IPS-18c (cell line): ENCODE measurements around the gene FAM131B.
A peak's percentile ranks its signal among the peaks of the same experiment; 100 is the strongest.

Experiments
- H3K4me3 ChIP-seq: 2 replicates; pipeline ENCODE4 v1.7.0; 2013; ENCODE audit warnings: low read depth, mild to moderate bottlenecking, low read length, moderate library complexity; ENCODE audit not compliant: insufficient read depth
- H3K9me3 ChIP-seq: one replicate; pipeline ENCODE4 v1.6.1; 2013; ENCODE audit warnings: mild to moderate bottlenecking, low read length, moderate library complexity; ENCODE audit not compliant: control insufficient read depth, insufficient read depth

Gene FAM131B

GRCh38 chr7:143373255-143373794, 10.8 kb upstream of the FAM131B start:
- Histone ChIP-seq H3K4me3 (no peak overlapping the region), H3K9me3 (no peaks in the 10 kb centered on the region)

GRCh38 chr7:143372070-143372469, 9.6 kb upstream of the FAM131B start:
- no peak overlapping the region for H3K4me3 ChIP-seq
- no peaks in the 10 kb centered on the region for H3K9me3 ChIP-seq

- Histone ChIP-seq H3K9me3 (no peaks in the 10 kb centered on the region), H3K4me3 (no peak overlapping the region)
These were observed 7.5 kb upstream of the FAM131B start for GRCh38 chr7:143369678-143370651.

GRCh38 chr7:143368387-143368786, 5.9 kb upstream of the FAM131B start:
- no peaks in the 10 kb centered on the region for H3K9me3 ChIP-seq
- H3K4me3 ChIP-seq: no peak overlapping the region

GRCh38 chr7:143367972-143368371, 5.5 kb upstream of the FAM131B start:
- H3K9me3 ChIP-seq: no peaks in the 10 kb centered on the region
- H3K4me3 ChIP-seq: no peak overlapping the region

GRCh38 chr7:143363016-143363937, 764 bp upstream of the FAM131B start:
- H3K4me3 ChIP-seq: peak overlapping the region; percentile 62
- H3K9me3 ChIP-seq: no peaks in the 10 kb centered on the region

- Histone ChIP-seq H3K9me3 (no peaks in the 10 kb centered on the region), H3K4me3 (peak overlapping the region; percentile 78)
These were observed 872 bp downstream of the FAM131B start for GRCh38 chr7:143361552-143362130.

- H3K9me3 ChIP-seq: no peaks in the 10 kb centered on the region
- H3K4me3 ChIP-seq: peak overlapping the region; percentile 78
These were observed 1.5 kb downstream of the FAM131B start for GRCh38 chr7:143360788-143361551.

GRCh38 chr7:143359771-143360353, 2.7 kb downstream of the FAM131B start:
- no peak overlapping the region for H3K4me3 ChIP-seq
- no peaks in the 10 kb centered on the region for H3K9me3 ChIP-seq

GRCh38 chr7:143358626-143359025, 3.9 kb downstream of the FAM131B start:
- Histone ChIP-seq H3K4me3 (no peak overlapping the region), H3K9me3 (no peaks in the 10 kb centered on the region)

- H3K4me3 ChIP-seq: no peak overlapping the region
These were observed 6.0 kb downstream of the FAM131B start for GRCh38 chr7:143356414-143357050.

GRCh38 chr7:143355450-143356385, 6.8 kb downstream of the FAM131B start:
- Histone ChIP-seq H3K9me3 (no peaks in the 10 kb centered on the region), H3K4me3 (no peak overlapping the region)

More at GRCh38 chr7:143356414-143357050, 6.0 kb downstream of the FAM131B start:
- H3K9me3 ChIP-seq: no peaks in the 10 kb centered on the region

- H3K9me3 ChIP-seq: no peaks in the 10 kb centered on the region
- H3K4me3 ChIP-seq: no peak overlapping the region
These were observed 7.5 kb downstream of the FAM131B start for GRCh38 chr7:143354965-143355364.

GRCh38 chr7:143354376-143354775, 8.1 kb downstream of the FAM131B start:
- Histone ChIP-seq H3K9me3 (no peaks in the 10 kb centered on the region), H3K4me3 (no peak overlapping the region)

GRCh38 chr7:143352531-143353002, 9.9 kb downstream of the FAM131B start:
- no peaks in the 10 kb centered on the region for H3K9me3 ChIP-seq
- no peak overlapping the region for H3K4me3 ChIP-seq
